Heart right ventricle (tissue), 16 donors: ENCODE data around the gene SLC7A6OS. TPM values are rescaled to one million over a fixed set of nuclear protein-coding genes. Genes with fewer than 3 reads are reported as not detected.

Source experiments
- ATAC-seq, 8 donors: fragments of 200-7000 bp; cut with Tn5 transposase; one replicate each; pipeline ENCODE4 v1.9.1; 2020; ENCODE audit warnings: mild to moderate bottlenecking in 8 of 8, moderate library complexity in 8 of 8, moderate number of reproducible peaks in 1 of 8
- DNase-seq, 2 donors: peaks; one replicate each; pipeline ENCODE4 v3.0.0-alpha.2; 2020
- H3K27ac ChIP-seq, 10 donors: fragments of 200-600 bp; sonication (generic) in 2 of 10; one replicate each; pipeline versions ENCODE4 v1.5.0 to v1.8.0; 2020 to 2022; ENCODE audit warnings: mild to moderate bottlenecking in 3 of 10
- H3K27me3 ChIP-seq, 7 donors: fragments of 200-600 bp; one replicate each; pipeline ENCODE4 v1.8.0; 2021 to 2022; ENCODE audit warnings: mild to moderate bottlenecking in 2 of 7
- H3K36me3 ChIP-seq, 9 donors: fragments of 200-600 bp; sonication (generic) in 1 of 9; one replicate each; pipeline versions ENCODE4 v1.5.0 to v1.8.0; 2020 to 2022; ENCODE audit warnings: mild to moderate bottlenecking in 2 of 9
- H3K4me1 ChIP-seq, 9 donors: fragments of 200-600 bp; sonication (generic) in 1 of 9; one replicate each; pipeline versions ENCODE4 v1.5.0 to v1.8.0; 2020 to 2022; ENCODE audit warnings: mild to moderate bottlenecking in 4 of 9
- H3K4me3 ChIP-seq, 10 donors: fragments of 200-600 bp; sonication (generic) in 2 of 10; one replicate each; pipeline versions ENCODE4 v1.5.0 to v1.8.0; 2020 to 2022; ENCODE audit warnings: mild to moderate bottlenecking in 7 of 10, moderate library complexity in 2 of 10
- H3K9me3 ChIP-seq, 11 donors: fragments of 200-600 bp in 10 of 11; sonication (generic) in 2 of 11; one replicate each; pipeline versions ENCODE4 v1.5.0 to v1.8.0; 2013 to 2022; ENCODE audit warnings: mild to moderate bottlenecking in 2 of 11, control low read depth in 1 of 11, moderate library complexity in 1 of 11
- WGBS, 2 donors: extraction: QIAGEN DNeasy Blood & Tissue Kit; methylation state at CpG; one replicate each; pipeline ENCODE4 v1.1.7; 2013; ENCODE audit warnings: inconsistent platforms in 1 of 2; 5-methylcytosine and 5-hydroxymethylcytosine counted together
- intact Hi-C, 10 donors: fragments of 100-400 bp; cut with DNase I; formaldehyde crosslinking; loops; one replicate each; pipeline versions ENCODE4 v1.11.1 to v1.14.2; 2022
- polyA plus RNA-seq, 2 donors: library from polyadenylated mRNA; stranded (reverse); fragments of 200-250 nt; gene quantifications; one replicate each; pipeline ENCODE4 v1.2.3, GENCODE V29; 2013
- total RNA-seq, 10 donors: library from RNA; stranded (reverse); fragmentation: NEBNext Ultra II Directional in 3 of 10; extraction: Animal tissue kit (Norgen Biotek cat#: 25700) in 3 of 10; gene quantifications; one replicate each; pipeline versions ENCODE4 v1.2.1 to v1.2.4, GENCODE V29; 2021 to 2023
- TF ChIP-seq, protein P1 (sequence below), 9 donors: fragments of 200-600 bp; sonication (generic) in 2 of 9; IDR thresholded peaks; one replicate each; pipeline versions ENCODE4 v1.5.0 to v1.8.0; 2021 to 2022; ENCODE audit warnings: antibody characterized with exemption in 9 of 9, mild to moderate bottlenecking in 5 of 9, moderate library complexity in 1 of 9
- donor health status: Arrhythmogenic right ventricular cardiomyopathy.
- donor health status: ischemic (EF 13 %, LVEDD 7.1; RV severe dilation, severe dysfunction).
- donor health status: healthy with polysubstance abuse.
- donor health status: DM: no; HTN: yes; CAD: no.
- donor health status: DM: no; HTN: no; CAD: no.
- donor health status: ischemic (EF 25% LVEDD 6.9; RV normal size, moderate dysfunction).
- donor health status: ischemic (EF 25% LVEDD 5.7; RV mildly dilated, moderate dysfunction).
- donor health status: healthy.
- donor health status: DM: yes; HTN: yes; CAD: no.
- donor health status: Ischemic cardiomyopathy.
- donor health status: ischemic (EF 35%, LVEDD 5.7; RV mildly dilated, moderate dysfunction).
- donor health status: nonischemic (EF 11% LVEDD 7.7; RV severe dilation, severe dysfunction).
- donor health status: DM: yes; HTN: yes; CAD: no.
- donor health status: PGD.
- donor health status: ischemic (EF 29% LVEDD 5.4; RV normal size, mild dysfunction).
- donor health status: nonischemic (EF 23%, LVEDD 6.1; RV moderate dilation, normal function).

The SLC7A6OS gene
- total and polyA plus RNA-seq, 12 donors = 7.3 to 14.4 (median 12.3) TPM

DNA sequence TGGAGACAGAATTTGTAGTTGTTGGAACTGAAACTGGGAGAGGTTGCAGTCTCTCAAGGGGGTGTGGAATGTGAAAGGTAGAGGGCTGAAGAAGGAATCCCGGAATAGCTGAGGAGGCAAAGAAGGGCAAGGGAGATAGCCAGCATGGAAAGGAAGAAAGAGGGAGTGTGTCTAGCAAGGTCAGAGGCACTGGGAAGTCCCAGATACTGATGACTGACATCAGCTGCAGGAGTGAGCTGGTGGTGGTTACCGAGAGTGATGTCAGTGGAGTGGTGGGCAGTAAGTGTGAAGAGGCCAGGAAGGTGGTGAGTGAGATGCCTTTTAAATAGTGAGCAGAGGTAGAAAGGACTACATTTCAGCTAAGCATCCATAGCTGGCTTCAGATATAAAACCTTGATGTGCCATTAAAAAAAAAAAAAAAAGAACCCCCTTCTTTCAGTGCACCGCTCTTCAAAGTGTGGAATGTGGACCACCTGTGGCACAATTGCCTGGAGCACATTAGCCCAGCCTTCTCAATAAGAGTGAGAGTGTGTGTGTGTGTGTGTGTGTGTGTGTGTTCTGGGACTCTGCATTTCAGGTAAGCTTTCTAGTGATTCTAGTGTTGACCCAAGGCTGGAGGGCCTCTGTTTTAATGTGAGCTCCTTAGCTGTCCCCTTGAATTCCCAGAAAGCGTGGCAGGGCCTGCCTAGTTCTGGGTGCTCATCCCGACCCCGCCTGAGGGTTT is 8.6 kb upstream of the SLC7A6OS start:
- H3K27me3 ChIP-seq = no peaks in the 10 kb centered on the region
- H3K4me1 ChIP-seq = no peaks in the 10 kb centered on the region
- TF ChIP-seq, protein P1, sequence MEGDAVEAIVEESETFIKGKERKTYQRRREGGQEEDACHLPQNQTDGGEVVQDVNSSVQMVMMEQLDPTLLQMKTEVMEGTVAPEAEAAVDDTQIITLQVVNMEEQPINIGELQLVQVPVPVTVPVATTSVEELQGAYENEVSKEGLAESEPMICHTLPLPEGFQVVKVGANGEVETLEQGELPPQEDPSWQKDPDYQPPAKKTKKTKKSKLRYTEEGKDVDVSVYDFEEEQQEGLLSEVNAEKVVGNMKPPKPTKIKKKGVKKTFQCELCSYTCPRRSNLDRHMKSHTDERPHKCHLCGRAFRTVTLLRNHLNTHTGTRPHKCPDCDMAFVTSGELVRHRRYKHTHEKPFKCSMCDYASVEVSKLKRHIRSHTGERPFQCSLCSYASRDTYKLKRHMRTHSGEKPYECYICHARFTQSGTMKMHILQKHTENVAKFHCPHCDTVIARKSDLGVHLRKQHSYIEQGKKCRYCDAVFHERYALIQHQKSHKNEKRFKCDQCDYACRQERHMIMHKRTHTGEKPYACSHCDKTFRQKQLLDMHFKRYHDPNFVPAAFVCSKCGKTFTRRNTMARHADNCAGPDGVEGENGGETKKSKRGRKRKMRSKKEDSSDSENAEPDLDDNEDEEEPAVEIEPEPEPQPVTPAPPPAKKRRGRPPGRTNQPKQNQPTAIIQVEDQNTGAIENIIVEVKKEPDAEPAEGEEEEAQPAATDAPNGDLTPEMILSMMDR (IDR thresholded peaks at IDR 0.05) = no peak
- intact Hi-C loops = no loop called here
- H3K4me3 ChIP-seq = no peak overlapping the region
- peaks cover 0 to 99% (median 38%) of the 10 kb centered on the region in 9 donors for H3K36me3 ChIP-seq
- 89 to 91% methylated on average over 6 of the region's 6 CpGs for WGBS, 2 donors
- H3K27ac ChIP-seq = no peak overlapping the region
- ATAC-seq (no peak), DNase-seq (no peak)
- no peaks in the 10 kb centered on the region for H3K9me3 ChIP-seq

DNA sequence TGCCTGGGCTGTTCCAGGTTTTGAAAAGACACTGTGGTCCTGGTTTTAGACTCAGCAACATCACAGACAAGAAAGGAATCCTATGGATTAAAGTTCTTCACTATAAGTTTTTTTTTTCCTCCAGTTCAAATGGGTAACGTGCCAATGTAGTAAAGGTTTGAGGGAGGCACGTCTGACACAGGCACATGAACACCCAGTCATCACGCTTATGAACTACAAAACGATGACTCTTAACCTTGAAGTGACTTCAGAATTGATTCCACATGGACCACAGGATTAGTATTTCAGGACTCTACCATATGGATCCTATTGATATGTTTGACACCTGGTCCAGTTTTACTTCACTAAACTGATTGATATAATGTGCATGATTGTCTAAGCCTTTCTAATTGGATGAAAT is 2.4 kb upstream of the SLC7A6OS start:
- H3K27ac ChIP-seq = no peak overlapping the region
- H3K36me3 ChIP-seq = peaks cover 0 to 67% (median 16%) of the 10 kb centered on the region in 9 donors
- H3K9me3 ChIP-seq = no peaks in the 10 kb centered on the region
- H3K4me1 ChIP-seq = peaks cover 12 to 41% (median 34%) of the 10 kb centered on the region in 9 donors
- TF ChIP-seq, protein P1 (IDR thresholded peaks at IDR 0.05) = no peak
- 78 to 88% methylated on average over 4 of the region's 4 CpGs for WGBS, 2 donors
- no peaks in the 10 kb centered on the region for H3K27me3 ChIP-seq
- H3K4me3 ChIP-seq = no peak overlapping the region
- DNase-seq = no peak
- ATAC-seq = no peak
- intact Hi-C loops = loop anchor here in 5 of 10 donors (5.0 kb wide), 1 partner anchor 51 kb away; the partner anchor contains the start of gene SLC7A6 (in 5 of the 5)

DNA sequence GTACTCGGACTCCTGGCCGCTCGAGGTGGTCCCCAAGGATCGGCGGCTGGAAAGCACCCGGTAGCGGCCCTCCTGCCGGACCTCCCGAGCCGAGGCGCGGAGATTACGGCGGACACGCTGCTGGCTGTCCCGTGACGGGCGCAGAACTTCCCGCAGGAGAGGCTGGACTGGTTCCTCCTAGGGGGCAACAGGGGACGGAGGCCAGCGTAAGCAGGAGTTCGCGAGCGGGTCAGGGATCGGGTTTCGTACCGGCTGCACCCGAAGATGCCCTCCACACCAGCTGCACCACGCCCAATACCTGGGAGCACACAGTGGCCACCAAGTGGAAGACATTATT is 341 bp downstream of the SLC7A6OS start:
- ATAC-seq (peak; percentile 7 to 74 (median 44)), DNase-seq (peak in 1 of 2 donors; percentile 28)
- H3K4me1 ChIP-seq = peaks cover 12 to 45% (median 34%) of the 10 kb centered on the region in 9 donors
- intact Hi-C loops = loop anchor here in 7 of 10 donors (2.0 to 5.0 kb wide), 3 partner anchors 22 to 48 kb away; partner anchors contain the start of gene SLC7A6 (in 7 of the 7)
- peak overlapping the region; percentile 68 to 98 (median 91) for H3K4me3 ChIP-seq
- no peaks in the 10 kb centered on the region for H3K27me3 ChIP-seq
- TF ChIP-seq, protein P1 (IDR thresholded peaks at IDR 0.05) = no peak
- peak overlapping the region; percentile 3 to 90 (median 84) for H3K27ac ChIP-seq
- 0% methylated on average over 29 of the region's 29 CpGs for WGBS, 2 donors
- H3K9me3 ChIP-seq = no peaks in the 10 kb centered on the region
- H3K36me3 ChIP-seq = peaks cover 0 to 68% (median 17%) of the 10 kb centered on the region in 9 donors

DNA sequence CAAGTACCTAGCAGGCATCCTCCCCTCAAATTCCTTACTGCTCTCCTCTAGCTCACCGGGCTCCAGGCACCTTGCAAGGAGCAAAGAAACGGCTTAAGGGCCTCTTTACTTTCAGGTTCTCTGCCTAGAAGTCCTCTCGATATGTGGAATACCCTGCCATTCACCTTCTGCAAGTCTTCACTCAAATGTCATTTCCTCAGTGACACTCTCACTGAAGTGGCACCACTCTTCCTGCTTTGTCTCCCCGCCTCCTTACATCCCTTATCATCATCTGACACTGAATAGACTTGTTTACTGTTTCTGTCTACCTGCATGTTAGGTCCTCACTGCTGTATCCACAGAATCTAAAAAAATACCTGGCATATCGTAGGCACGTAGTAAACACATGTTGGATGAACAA is 947 bp downstream of the SLC7A6OS start:
- TF ChIP-seq, protein P1 (IDR thresholded peaks at IDR 0.05) = no peak
- no peaks in the 10 kb centered on the region for H3K27me3 ChIP-seq
- H3K4me3 ChIP-seq = peak overlapping the region; percentile 68 to 98 (median 91)
- ATAC-seq (no peak), DNase-seq (no peak)
- H3K27ac ChIP-seq = peak overlapping the region in 5 of 10 donors; percentile 52 to 90 (median 88)
- peaks cover 12 to 45% (median 34%) of the 10 kb centered on the region in 9 donors for H3K4me1 ChIP-seq
- intact Hi-C loops = loop anchor here in 7 of 10 donors (2.0 to 5.0 kb wide), 3 partner anchors 21 to 47 kb away; partner anchors contain the start of gene SLC7A6 (in 7 of the 7)
- peaks cover 0 to 68% (median 17%) of the 10 kb centered on the region in 9 donors for H3K36me3 ChIP-seq
- 28 to 36% methylated on average over 6 of the region's 6 CpGs for WGBS, 2 donors
- H3K9me3 ChIP-seq = no peaks in the 10 kb centered on the region
